WTC11 (cell line): ENCODE measurements around the gene USP17L21. TPM values are rescaled to one million over a fixed set of nuclear protein-coding genes. Genes with fewer than 3 reads are reported as not detected.
"Not testable (repeated sequence)": the region's sequence is repeated elsewhere in the genome, so short reads cannot be mapped to it uniquely, and the experiment has no call there.

Experiments
- ATAC-seq: fragments of 200-7000 bp; cut with Tn5 transposase; 2 replicates; pipeline ENCODE4 v1.10.0; 2021; ENCODE audit warnings: mild to moderate bottlenecking, moderate library complexity
- Bru-seq: library from RNA; stranded (reverse); fragments of 400-500 nt; gene quantifications from one replicate; lab custom pipeline; 2021; lab: Mats Ljungman, UMichigan
- CTCF ChIA-PET: fragments of 300-600 bp; sonication (Branson Sonifier 250); formaldehyde crosslinking; loops from one replicate; lab custom pipeline; 2021; ENCODE audit warnings: antibody characterized with exemption; lab: Charles Lee
- POLR2A ChIA-PET: fragments of 350-600 bp; sonication (Branson Sonifier 250); formaldehyde crosslinking; loops from one replicate; lab custom pipeline; 2021; ENCODE audit warnings: antibody characterized with exemption; lab: Charles Lee
- DNase-seq: peaks from one replicate; pipeline ENCODE4 v3.0.0; 2021; ENCODE audit warnings: low spot score
- H3K27ac Mint-ChIP-seq: 2 replicates; pipeline ENCODE4 v1.8.0; 2021; ENCODE audit warnings: mixed read lengths
- H3K27me3 Mint-ChIP-seq: 2 replicates; pipeline ENCODE4 v1.8.0; 2021; ENCODE audit warnings: low read depth, mild to moderate bottlenecking, moderate library complexity, mixed read lengths
- H3K36me3 Mint-ChIP-seq: 2 replicates; pipeline ENCODE4 v1.8.0; 2021; ENCODE audit warnings: mixed read lengths
- H3K4me1 Mint-ChIP-seq: 2 replicates; pipeline ENCODE4 v1.8.0; 2022; ENCODE audit warnings: mixed read lengths
- H3K4me3 Mint-ChIP-seq: 2 replicates; pipeline ENCODE4 v1.8.0; 2021; ENCODE audit warnings: mild to moderate bottlenecking, moderate library complexity, mixed read lengths
- H3K9me3 Mint-ChIP-seq: 2 replicates; pipeline ENCODE4 v1.8.0; 2021; ENCODE audit warnings: mixed read lengths
- long read RNA-seq, 3 experiments: library from RNA in 1 of 3; library from capped mRNA in 1 of 3; library from polyadenylated mRNA in 1 of 3; unstranded in 2 of 3; stranded (forward) in 1 of 3; transcript quantifications; one replicate each; pipeline ENCODE4 v2.0.0, GENCODE V29; 2021
- total RNA-seq: library from RNA; stranded (reverse); gene quantifications from 3 replicates; pipeline ENCODE4 v1.2.3, GENCODE V29; 2021

USP17L21 gene, protein sequence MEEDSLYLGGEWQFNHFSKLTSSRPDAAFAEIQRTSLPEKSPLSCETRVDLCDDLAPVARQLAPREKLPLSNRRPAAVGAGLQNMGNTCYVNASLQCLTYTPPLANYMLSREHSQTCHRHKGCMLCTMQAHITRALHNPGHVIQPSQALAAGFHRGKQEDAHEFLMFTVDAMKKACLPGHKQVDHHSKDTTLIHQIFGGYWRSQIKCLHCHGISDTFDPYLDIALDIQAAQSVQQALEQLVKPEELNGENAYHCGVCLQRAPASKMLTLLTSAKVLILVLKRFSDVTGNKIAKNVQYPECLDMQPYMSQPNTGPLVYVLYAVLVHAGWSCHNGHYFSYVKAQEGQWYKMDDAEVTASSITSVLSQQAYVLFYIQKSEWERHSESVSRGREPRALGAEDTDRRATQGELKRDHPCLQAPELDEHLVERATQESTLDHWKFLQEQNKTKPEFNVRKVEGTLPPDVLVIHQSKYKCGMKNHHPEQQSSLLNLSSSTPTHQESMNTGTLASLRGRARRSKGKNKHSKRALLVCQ
- total RNA-seq, result not detected in 3 replicates
- Bru-seq, nascent RNA, result not detected
- long read RNA-seq, experiment 1, result 0 reads
- long read RNA-seq, experiment 2, result 0 reads
- long read RNA-seq, experiment 3, result 0 reads

DNA sequence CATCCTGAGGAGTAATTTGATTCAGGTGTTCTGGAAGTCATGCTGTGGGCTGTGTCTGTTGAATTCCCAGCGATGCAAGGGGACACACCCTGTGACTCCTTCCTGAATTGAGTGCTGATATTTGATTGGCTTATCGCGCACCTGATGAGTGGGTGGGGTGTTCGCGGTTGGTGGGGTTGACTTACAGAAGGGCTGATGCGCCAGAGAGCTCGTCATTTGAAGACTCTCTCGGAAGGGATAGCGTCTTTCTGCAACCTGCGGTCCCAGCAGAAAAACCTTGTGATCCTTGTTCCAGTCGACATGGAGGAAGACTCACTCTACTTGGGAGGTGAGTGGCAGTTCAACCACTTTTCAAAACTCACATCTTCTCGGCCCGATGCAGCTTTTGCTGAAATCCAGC, at the start of gene USP17L21:
USP17L21 (plus strand) TSS at position 301 of the 400 bp plus-strand sequence; CDS start at position 301, 0 bp downstream.
- H3K27ac Mint-ChIP-seq, DNase-seq, H3K9me3 Mint-ChIP-seq, H3K36me3 Mint-ChIP-seq, POLR2A ChIA-PET, ATAC-seq, CTCF ChIA-PET, H3K4me3 Mint-ChIP-seq, H3K27me3 Mint-ChIP-seq, H3K4me1 Mint-ChIP-seq: not testable (repeated sequence)

DNA sequence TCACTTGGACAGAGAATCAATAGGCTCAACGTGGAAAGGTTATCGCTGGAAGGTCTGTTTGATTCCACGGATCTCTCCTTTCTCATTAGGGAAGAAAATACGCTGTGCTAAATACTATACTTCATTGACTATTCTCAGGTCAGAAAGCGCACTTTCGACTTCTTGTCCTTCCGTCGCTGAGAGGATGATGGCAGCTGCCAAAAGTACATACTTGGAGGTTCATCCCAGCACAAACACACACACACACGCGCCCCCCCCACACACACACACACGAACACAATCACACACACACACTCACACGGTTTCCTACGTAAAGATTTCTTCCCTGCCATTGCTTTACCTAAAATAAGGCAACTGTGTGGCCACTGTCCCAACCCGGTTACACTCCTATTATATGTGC, 48.0 kb upstream of the USP17L21 start:
- H3K36me3 Mint-ChIP-seq, H3K4me3 Mint-ChIP-seq, H3K4me1 Mint-ChIP-seq, POLR2A ChIA-PET, CTCF ChIA-PET, H3K27ac Mint-ChIP-seq, ATAC-seq, H3K27me3 Mint-ChIP-seq, H3K9me3 Mint-ChIP-seq, DNase-seq: not testable (repeated sequence)

DNA sequence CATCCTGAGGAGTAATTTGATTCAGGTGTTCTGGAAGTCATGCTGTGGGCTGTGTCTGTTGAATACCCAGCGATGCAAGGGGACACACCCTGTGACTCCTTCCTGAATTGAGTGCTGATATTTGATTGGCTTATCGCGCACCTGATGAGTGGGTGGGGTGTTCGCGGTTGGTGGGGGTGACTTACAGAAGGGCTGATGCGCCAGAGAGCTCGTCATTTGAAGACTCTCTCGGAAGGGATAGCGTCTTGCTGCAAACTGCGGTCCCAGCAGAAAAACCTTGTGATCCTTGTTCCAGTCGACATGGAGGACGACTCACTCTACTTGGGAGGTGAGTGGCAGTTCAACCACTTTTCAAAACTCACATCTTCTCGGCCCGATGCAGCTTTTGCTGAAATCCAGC, 47.6 kb upstream of the USP17L21 start, which contains the start of gene USP17L11:
USP17L11 (plus strand) TSS at position 301 of the 400 bp plus-strand sequence; CDS start at position 301, 0 bp downstream.
- H3K4me3 Mint-ChIP-seq, H3K27ac Mint-ChIP-seq, CTCF ChIA-PET, H3K27me3 Mint-ChIP-seq, ATAC-seq, H3K9me3 Mint-ChIP-seq, POLR2A ChIA-PET, DNase-seq, H3K4me1 Mint-ChIP-seq, H3K36me3 Mint-ChIP-seq: not testable (repeated sequence)

DNA sequence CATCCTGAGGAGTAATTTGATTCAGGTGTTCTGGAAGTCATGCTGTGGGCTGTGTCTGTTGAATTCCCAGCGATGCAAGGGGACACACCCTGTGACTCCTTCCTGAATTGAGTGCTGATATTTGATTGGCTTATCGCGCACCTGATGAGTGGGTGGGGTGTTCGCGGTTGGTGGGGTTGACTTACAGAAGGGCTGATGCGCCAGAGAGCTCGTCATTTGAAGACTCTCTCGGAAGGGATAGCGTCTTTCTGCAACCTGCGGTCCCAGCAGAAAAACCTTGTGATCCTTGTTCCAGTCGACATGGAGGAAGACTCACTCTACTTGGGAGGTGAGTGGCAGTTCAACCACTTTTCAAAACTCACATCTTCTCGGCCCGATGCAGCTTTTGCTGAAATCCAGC, 42.8 kb upstream of the USP17L21 start, which contains the start of gene USP17L12:
USP17L12 (plus strand) TSS at position 301 of the 400 bp plus-strand sequence; CDS start at position 301, 0 bp downstream.
- H3K27me3 Mint-ChIP-seq, ATAC-seq, H3K9me3 Mint-ChIP-seq, H3K36me3 Mint-ChIP-seq, DNase-seq, H3K27ac Mint-ChIP-seq, H3K4me3 Mint-ChIP-seq, CTCF ChIA-PET, POLR2A ChIA-PET, H3K4me1 Mint-ChIP-seq: not testable (repeated sequence)

DNA sequence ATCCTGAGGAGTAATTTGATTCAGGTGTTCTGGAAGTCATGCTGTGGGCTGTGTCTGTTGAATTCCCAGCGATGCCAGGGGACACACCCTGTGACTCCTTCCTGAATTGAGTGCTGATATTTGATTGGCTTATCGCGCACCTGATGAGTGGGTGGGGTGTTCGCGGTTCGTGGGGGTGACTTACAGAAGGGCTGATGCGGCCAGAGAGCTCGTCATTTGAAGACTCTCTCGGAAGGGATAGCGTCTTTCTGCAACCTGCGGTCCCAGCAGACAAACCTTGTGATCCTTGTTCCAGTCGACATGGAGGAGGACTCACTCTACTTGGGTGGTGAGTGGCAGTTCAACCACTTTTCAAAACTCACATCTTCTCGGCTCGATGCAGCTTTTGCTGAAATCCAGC, 38.1 kb upstream of the USP17L21 start, which contains the start of gene USP17L13:
USP17L13 (plus strand) TSS at position 301 of the 400 bp plus-strand sequence; CDS start at position 301, 0 bp downstream.
- DNase-seq, CTCF ChIA-PET, H3K4me3 Mint-ChIP-seq, H3K36me3 Mint-ChIP-seq, ATAC-seq, H3K27ac Mint-ChIP-seq, H3K9me3 Mint-ChIP-seq, H3K4me1 Mint-ChIP-seq, POLR2A ChIA-PET, H3K27me3 Mint-ChIP-seq: not testable (repeated sequence)

DNA sequence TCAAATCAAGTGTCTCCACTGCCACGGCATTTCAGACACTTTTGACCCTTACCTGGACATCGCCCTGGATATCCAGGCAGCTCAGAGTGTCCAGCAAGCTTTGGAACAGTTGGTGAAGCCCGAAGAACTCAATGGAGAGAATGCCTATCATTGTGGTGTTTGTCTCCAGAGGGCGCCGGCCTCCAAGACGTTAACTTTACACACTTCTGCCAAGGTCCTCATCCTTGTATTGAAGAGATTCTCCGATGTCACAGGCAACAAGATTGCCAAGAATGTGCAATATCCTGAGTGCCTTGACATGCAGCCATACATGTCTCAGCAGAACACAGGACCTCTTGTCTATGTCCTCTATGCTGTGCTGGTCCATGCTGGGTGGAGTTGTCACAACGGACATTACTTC, 32.4 kb upstream of the USP17L21 start:
- H3K4me3 Mint-ChIP-seq, POLR2A ChIA-PET, H3K27ac Mint-ChIP-seq, ATAC-seq, CTCF ChIA-PET, H3K36me3 Mint-ChIP-seq, H3K9me3 Mint-ChIP-seq, H3K4me1 Mint-ChIP-seq, H3K27me3 Mint-ChIP-seq, DNase-seq: not testable (repeated sequence)

DNA sequence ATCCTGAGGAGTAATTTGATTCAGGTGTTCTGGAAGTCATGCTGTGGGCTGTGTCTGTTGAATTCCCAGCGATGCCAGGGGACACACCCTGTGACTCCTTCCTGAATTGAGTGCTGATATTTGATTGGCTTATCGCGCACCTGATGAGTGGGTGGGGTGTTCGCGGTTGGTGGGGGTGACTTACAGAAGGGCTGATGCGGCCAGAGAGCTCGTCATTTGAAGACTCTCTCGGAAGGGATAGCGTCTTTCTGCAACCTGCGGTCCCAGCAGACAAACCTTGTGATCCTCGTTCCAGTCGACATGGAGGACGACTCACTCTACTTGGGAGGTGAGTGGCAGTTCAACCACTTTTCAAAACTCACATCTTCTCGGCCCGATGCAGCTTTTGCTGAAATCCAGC, 28.6 kb upstream of the USP17L21 start, which contains the start of gene USP17L15:
USP17L15 (plus strand) TSS at position 301 of the 400 bp plus-strand sequence; CDS start at position 301, 0 bp downstream.
- CTCF ChIA-PET, H3K27ac Mint-ChIP-seq, H3K4me3 Mint-ChIP-seq, POLR2A ChIA-PET, DNase-seq, H3K9me3 Mint-ChIP-seq, H3K4me1 Mint-ChIP-seq, H3K36me3 Mint-ChIP-seq, H3K27me3 Mint-ChIP-seq, ATAC-seq: not testable (repeated sequence)

DNA sequence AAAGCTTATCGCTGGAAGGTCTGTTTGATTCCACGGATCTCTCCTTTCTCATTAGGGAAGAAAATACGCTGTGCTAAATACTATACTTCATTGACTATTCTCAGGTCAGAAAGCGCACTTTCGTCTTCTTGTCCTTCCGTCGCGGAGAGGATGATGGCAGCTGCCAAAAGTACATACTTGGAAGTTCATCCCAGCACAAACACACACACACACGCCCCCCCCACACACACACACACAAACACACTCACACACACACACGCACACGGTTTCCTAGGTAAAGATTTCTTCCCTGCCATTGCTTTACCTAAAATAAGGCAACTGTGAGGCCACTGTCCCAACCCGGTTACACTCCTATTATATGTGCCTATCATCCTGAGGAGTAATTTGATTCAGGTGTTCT, 24.2 kb upstream of the USP17L21 start:
- ATAC-seq, POLR2A ChIA-PET, H3K27ac Mint-ChIP-seq, H3K27me3 Mint-ChIP-seq, H3K4me3 Mint-ChIP-seq, CTCF ChIA-PET, H3K36me3 Mint-ChIP-seq, H3K9me3 Mint-ChIP-seq, DNase-seq, H3K4me1 Mint-ChIP-seq: not testable (repeated sequence)

DNA sequence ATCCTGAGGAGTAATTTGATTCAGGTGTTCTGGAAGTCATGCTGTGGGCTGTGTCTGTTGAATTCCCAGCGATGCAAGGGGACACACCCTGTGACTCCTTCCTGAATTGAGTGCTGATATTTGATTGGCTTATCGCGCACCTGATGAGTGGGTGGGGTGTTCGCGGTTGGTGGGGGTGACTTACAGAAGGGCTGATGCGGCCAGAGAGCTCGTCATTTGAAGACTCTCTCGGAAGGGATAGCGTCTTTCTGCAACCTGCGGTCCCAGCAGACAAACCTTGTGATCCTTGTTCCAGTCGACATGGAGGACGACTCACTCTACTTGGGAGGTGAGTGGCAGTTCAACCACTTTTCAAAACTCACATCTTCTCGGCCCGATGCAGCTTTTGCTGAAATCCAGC, 19.1 kb upstream of the USP17L21 start, which contains the start of gene USP17L17:
USP17L17 (plus strand) TSS at position 301 of the 400 bp plus-strand sequence; CDS start at position 301, 0 bp downstream.
- H3K27ac Mint-ChIP-seq, H3K4me3 Mint-ChIP-seq, ATAC-seq, CTCF ChIA-PET, H3K9me3 Mint-ChIP-seq, H3K4me1 Mint-ChIP-seq, H3K36me3 Mint-ChIP-seq, DNase-seq, POLR2A ChIA-PET, H3K27me3 Mint-ChIP-seq: not testable (repeated sequence)

DNA sequence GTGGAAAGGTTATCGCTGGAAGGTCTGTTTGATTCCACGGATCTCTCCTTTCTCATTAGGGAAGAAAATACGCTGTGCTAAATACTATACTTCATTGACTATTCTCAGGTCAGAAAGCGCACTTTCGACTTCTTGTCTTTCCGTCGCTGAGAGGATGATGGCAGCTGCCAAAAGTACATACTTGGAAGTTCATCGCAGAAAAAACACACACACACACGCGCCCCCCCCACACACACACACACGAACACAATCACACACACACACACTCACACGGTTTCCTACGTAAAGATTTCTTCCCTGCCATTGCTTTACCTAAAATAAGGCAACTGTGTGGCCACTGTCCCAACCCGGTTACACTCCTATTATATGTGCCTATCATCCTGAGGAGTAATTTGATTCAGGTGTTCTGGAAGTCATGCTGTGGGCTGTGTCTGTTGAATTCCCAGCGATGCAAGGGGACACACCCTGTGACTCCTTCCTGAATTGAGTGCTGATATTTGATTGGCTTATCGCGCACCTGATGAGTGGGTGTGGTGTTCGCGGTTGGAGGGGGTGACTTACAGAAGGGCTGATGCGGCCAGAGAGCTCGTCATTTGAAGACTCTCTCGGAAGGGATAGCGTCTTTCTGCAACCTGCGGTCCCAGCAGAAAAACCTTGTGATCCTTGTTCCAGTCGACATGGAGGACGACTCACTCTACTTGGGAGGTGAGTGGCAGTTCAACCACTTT, 14.6 kb upstream of the USP17L21 start, which contains the start of gene USP17L18:
USP17L18 (plus strand) TSS at position 678 of the 728 bp plus-strand sequence; CDS start at position 678, 0 bp downstream.
- H3K9me3 Mint-ChIP-seq, ATAC-seq, H3K27ac Mint-ChIP-seq, H3K4me1 Mint-ChIP-seq, H3K36me3 Mint-ChIP-seq, H3K27me3 Mint-ChIP-seq, CTCF ChIA-PET, H3K4me3 Mint-ChIP-seq, POLR2A ChIA-PET: not testable (repeated sequence)
- peak; percentile 5 for DNase-seq

DNA sequence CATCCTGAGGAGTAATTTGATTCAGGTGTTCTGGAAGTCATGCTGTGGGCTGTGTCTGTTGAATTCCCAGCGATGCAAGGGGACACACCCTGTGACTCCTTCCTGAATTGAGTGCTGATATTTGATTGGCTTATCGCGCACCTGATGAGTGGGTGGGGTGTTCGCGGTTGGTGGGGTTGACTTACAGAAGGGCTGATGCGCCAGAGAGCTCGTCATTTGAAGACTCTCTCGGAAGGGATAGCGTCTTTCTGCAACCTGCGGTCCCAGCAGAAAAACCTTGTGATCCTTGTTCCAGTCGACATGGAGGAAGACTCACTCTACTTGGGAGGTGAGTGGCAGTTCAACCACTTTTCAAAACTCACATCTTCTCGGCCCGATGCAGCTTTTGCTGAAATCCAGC, 9.6 kb upstream of the USP17L21 start, which contains the start of gene USP17L19:
USP17L19 (plus strand) TSS at position 301 of the 400 bp plus-strand sequence; CDS start at position 301, 0 bp downstream.
- H3K36me3 Mint-ChIP-seq, DNase-seq, ATAC-seq, H3K27ac Mint-ChIP-seq, POLR2A ChIA-PET, CTCF ChIA-PET, H3K9me3 Mint-ChIP-seq, H3K27me3 Mint-ChIP-seq, H3K4me1 Mint-ChIP-seq, H3K4me3 Mint-ChIP-seq: not testable (repeated sequence)
